GM10248 (cell line): ENCODE data around the gene COMP.

Experiments used
- CTCF ChIA-PET: fragments of 300-600 bp; sonication (Branson Sonifier 250); formaldehyde crosslinking; extraction: SDS; loops from one replicate; lab custom pipeline; 2021; ENCODE audit warnings: antibody characterized with exemption; lab: Yijun Ruan, JAX
- POLR2A ChIA-PET: fragments of 350-650 bp; sonication (Branson Sonifier 250); formaldehyde crosslinking; extraction: SDS; loops from one replicate; lab custom pipeline; 2020; ENCODE audit warnings: antibody characterized with exemption; lab: Yijun Ruan, JAX
- DNase-seq: peaks from one replicate; pipeline ENCODE4 v3.0.0; 2012; ENCODE audit errors: extremely low spot score
- CTCF ChIP-seq: IDR thresholded peaks from 2 replicates; pipeline ENCODE4 v1.5.1; 2012; ENCODE audit warnings: mild to moderate bottlenecking, low read depth; ENCODE audit errors: extremely low read depth, missing control alignments, control extremely low read depth

COMP gene

GRCh38 chr19:18790566-18791314 is at the start of gene COMP:
Gene COMP (minus strand): TSS chr19:18791305. CDS start chr19:18791269, 36 bp downstream.
- ChIA-PET CTCF (interaction anchor here (1.5 kb wide), 1 partner anchor 56 kb away, joined by 4 read pairs; no protein-coding TSS in a partner anchor), POLR2A (no interaction called here)
- DNase-seq = no peak

GRCh38 chr19:18840288-18841267 is 49.5 kb upstream of the COMP start:
- no peak for DNase-seq
- ChIA-PET CTCF (interaction anchor here (0.9 to 12.6 kb wide), 3 partner anchors 7 to 69 kb away, joined by 3 to 158 read pairs (median 3); partner anchors contain the start of gene UPF1), POLR2A (interaction anchor here (0.5 kb wide), 1 partner anchor 282 kb away, joined by 3 read pairs; no protein-coding TSS in a partner anchor)
- no peak for TF ChIP-seq CTCF

More at GRCh38 chr19:18790566-18791314, at the start of gene COMP:
- no peak for TF ChIP-seq CTCF

GRCh38 chr19:18839465-18840287 is 48.6 kb upstream of the COMP start:
- no peak for TF ChIP-seq CTCF
- CTCF ChIA-PET = interaction anchor here (0.9 to 12.6 kb wide), 4 partner anchors 6 to 68 kb away, joined by 3 to 158 read pairs (median 80); partner anchors contain the start of gene UPF1
- POLR2A ChIA-PET = no interaction called here
- DNase-seq = no peak

DNA sequence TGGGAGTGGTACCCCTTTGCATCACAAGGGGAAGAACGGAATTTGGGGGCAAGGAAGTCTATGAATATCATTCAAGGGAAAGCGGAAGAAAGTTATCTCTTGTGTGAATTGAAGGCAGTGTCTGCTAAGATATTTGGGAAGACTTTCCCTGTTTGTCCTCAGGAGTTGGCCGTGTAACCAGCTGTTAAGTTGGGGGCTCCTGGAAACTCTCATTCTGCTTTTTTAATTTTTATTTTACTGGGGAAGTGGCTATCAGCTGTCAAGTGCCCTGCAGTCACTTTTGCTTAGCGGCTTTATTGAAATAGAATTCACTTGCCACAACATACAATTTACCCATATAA is 43.5 kb upstream of the COMP start:
- ChIA-PET CTCF (interaction anchor here (12.3 kb wide), 1 partner anchor 11 kb away, joined by 158 read pairs; no protein-coding TSS in a partner anchor), POLR2A (no interaction called here)
- no peak for TF ChIP-seq CTCF

GRCh38 chr19:18833849-18834643 is 42.9 kb upstream of the COMP start:
- POLR2A ChIA-PET = no interaction called here
- no peak for DNase-seq
- CTCF ChIA-PET = interaction anchor here (2.4 to 12.3 kb wide), 2 partner anchors 10 to 12 kb away, joined by 8 to 158 read pairs; no protein-coding TSS in a partner anchor
- no peak for TF ChIP-seq CTCF

More for the DNA sequence above, 43.5 kb upstream of the COMP start:
- no peak for DNase-seq
